Left lung (tissue), 10 donors: Measurements from ENCODE around the gene AK2. TPM values are rescaled to one million over a fixed set of nuclear protein-coding genes. Genes with fewer than 3 reads are reported as not detected.
"Not testable (repeated sequence)": the region's sequence is repeated elsewhere in the genome, so short reads cannot be mapped to it uniquely, and the experiment has no call there.

Source experiments
- ATAC-seq: fragments of 200-7000 bp; cut with Tn5 transposase; one replicate; pipeline ENCODE4 v1.9.1; 2020; ENCODE audit warnings: moderate library complexity
- DNase-seq, 4 donors: peaks; one replicate each; pipeline ENCODE4 v3.0.0-alpha.2; 2013 to 2020
- H3K27ac ChIP-seq, 2 donors: fragments of 200-600 bp; sonication (generic) in 1 of 2; one replicate each; pipeline versions ENCODE4 v1.5.0 to v1.8.0; 2020 to 2021
- H3K27me3 ChIP-seq, 2 donors: fragments of 200-600 bp; sonication (generic) in 1 of 2; one replicate each; pipeline versions ENCODE4 v1.5.0 to v1.8.0; 2020 to 2021
- H3K36me3 ChIP-seq, 2 donors: fragments of 200-600 bp; sonication (generic) in 1 of 2; one replicate each; pipeline versions ENCODE4 v1.5.0 to v1.8.0; 2020 to 2021
- H3K4me1 ChIP-seq, 2 donors: fragments of 200-600 bp; one replicate each; pipeline ENCODE4 v1.8.0; 2021
- H3K4me3 ChIP-seq, 2 donors: fragments of 200-600 bp; sonication (generic) in 1 of 2; one replicate each; pipeline versions ENCODE4 v1.5.0 to v1.8.0; 2020 to 2021; ENCODE audit warnings: mild to moderate bottlenecking in 1 of 2
- H3K9me3 ChIP-seq, 2 donors: fragments of 200-600 bp; sonication (generic) in 1 of 2; one replicate each; pipeline versions ENCODE4 v1.5.0 to v1.8.0; 2020 to 2021
- CTCF ChIP-seq, 2 donors: fragments of 200-600 bp; sonication (generic) in 1 of 2; IDR thresholded peaks; one replicate each; pipeline versions ENCODE4 v1.5.0 to v1.8.0; 2021; ENCODE audit warnings: antibody characterized with exemption in 2 of 2
- intact Hi-C, 2 donors: fragments of 100-400 bp; cut with DNase I; formaldehyde crosslinking; loops; one replicate each; pipeline versions ENCODE4 v1.11.2 to v1.14.2; 2022
- polyA plus RNA-seq, 6 donors: library from polyadenylated mRNA; unstranded; fragments of 120-200 nt; gene quantifications; one replicate each; pipeline ENCODE4 v1.2.1, GENCODE V29; 2013; ENCODE audit not compliant: insufficient read length in 6 of 6
- total RNA-seq, 2 donors: library from RNA; stranded (reverse); fragmentation: NEBNext Ultra II Directional; extraction: Animal tissue kit (Norgen Biotek cat#: 25700); gene quantifications; one replicate each; pipeline ENCODE4 v1.2.1, GENCODE V29; 2021
- donor health status: DM: no; HTN: yes; CAD: no.
- donor health status: DM: no; HTN: no; CAD: no.

The AK2 gene
- total and polyA plus RNA-seq, 8 donors: 119 to 188 (median 165) TPM

- no peak for TF ChIP-seq CTCF (IDR thresholded peaks at IDR 0.05)
These were observed 53.7 kb downstream of the AK2 start for GRCh38 chr1:32983020-32983419.

GRCh38 chr1:32981003-32981901, 55.4 kb downstream of the AK2 start:
- TF ChIP-seq CTCF (IDR thresholded peaks at IDR 0.05): no peak
- Histone ChIP-seq H3K4me1 (peaks cover 12 to 81% of the 10 kb centered on the region in 2 donors), H3K27me3 (no peaks in the 10 kb centered on the region), H3K36me3 (no peaks in the 10 kb centered on the region), H3K4me3 (no peak overlapping the region), H3K27ac (peak overlapping the region; percentile 78 to 93), H3K9me3 (no peaks in the 10 kb centered on the region)
- DNase-seq (peak in 2 of 4 donors; percentile 56 to 84), ATAC-seq (peak; percentile 93)
- intact Hi-C loops: no loop called here

More at GRCh38 chr1:32983020-32983419, 53.7 kb downstream of the AK2 start:
- H3K27ac ChIP-seq: peak overlapping the region in 1 of 2 donors; percentile 93
- no peaks in the 10 kb centered on the region for H3K27me3 ChIP-seq
- peaks cover 12 to 86% of the 10 kb centered on the region in 2 donors for H3K4me1 ChIP-seq
- no peaks in the 10 kb centered on the region for H3K9me3 ChIP-seq
- no peak for ATAC-seq
- H3K36me3 ChIP-seq: no peaks in the 10 kb centered on the region
- no peak overlapping the region for H3K4me3 ChIP-seq
- DNase-seq: no peak
- intact Hi-C loops: no loop called here

- DNase-seq (no peak), ATAC-seq (no peak)
- Histone ChIP-seq H3K4me1 (peaks cover 12 to 70% of the 10 kb centered on the region in 2 donors), H3K27ac (peak overlapping the region; percentile 78 to 93), H3K9me3 (no peaks in the 10 kb centered on the region), H3K27me3 (no peaks in the 10 kb centered on the region), H3K4me3 (no peak overlapping the region), H3K36me3 (no peaks in the 10 kb centered on the region)
- intact Hi-C loops: no loop called here
- TF ChIP-seq CTCF (IDR thresholded peaks at IDR 0.05): no peak
These were observed 56.6 kb downstream of the AK2 start for GRCh38 chr1:32980080-32980479.

- H3K36me3 ChIP-seq: no peaks in the 10 kb centered on the region
- intact Hi-C loops: no loop called here
- H3K4me1 ChIP-seq: peaks cover 12 to 58% of the 10 kb centered on the region in 2 donors
- no peaks in the 10 kb centered on the region for H3K27me3 ChIP-seq
- H3K9me3 ChIP-seq: no peaks in the 10 kb centered on the region
- H3K27ac ChIP-seq: no peak overlapping the region
- ATAC-seq (no peak), DNase-seq (no peak)
- no peak overlapping the region for H3K4me3 ChIP-seq
- TF ChIP-seq CTCF (IDR thresholded peaks at IDR 0.05): no peak
These were observed 57.8 kb downstream of the AK2 start for GRCh38 chr1:32978854-32979253.

GRCh38 chr1:32977546-32978087, 59.1 kb downstream of the AK2 start:
- H3K9me3 ChIP-seq: no peaks in the 10 kb centered on the region
- no peak overlapping the region for H3K27ac ChIP-seq
- no peak for TF ChIP-seq CTCF (IDR thresholded peaks at IDR 0.05)
- intact Hi-C loops: no loop called here
- no peak for DNase-seq
- H3K36me3 ChIP-seq: no peaks in the 10 kb centered on the region
- no peak for ATAC-seq
- peaks cover 7 to 52% of the 10 kb centered on the region in 2 donors for H3K4me1 ChIP-seq
- no peak overlapping the region for H3K4me3 ChIP-seq
- peaks cover 0 to 8% of the 10 kb centered on the region in 2 donors for H3K27me3 ChIP-seq

- DNase-seq, H3K9me3 ChIP-seq, H3K27ac ChIP-seq, ATAC-seq, H3K4me3 ChIP-seq, intact Hi-C loops, H3K36me3 ChIP-seq: not testable (repeated sequence)
- peaks cover 0 to 35% of the 10 kb centered on the region in 2 donors for H3K4me1 ChIP-seq
- H3K27me3 ChIP-seq: peaks cover 0 to 14% of the 10 kb centered on the region in 2 donors
These were observed 61.6 kb downstream of the AK2 start for GRCh38 chr1:32975055-32975454.

- H3K27me3 ChIP-seq: peaks cover 0 to 14% of the 10 kb centered on the region in 2 donors
- H3K27ac ChIP-seq: peak overlapping the region in 1 of 2 donors; percentile 77
- intact Hi-C loops, DNase-seq, H3K36me3 ChIP-seq, H3K9me3 ChIP-seq: not testable (repeated sequence)
- H3K4me1 ChIP-seq: peaks cover 0 to 26% of the 10 kb centered on the region in 2 donors
- peak; percentile 41 for ATAC-seq
- H3K4me3 ChIP-seq: peak overlapping the region; percentile 42 to 45
These were observed 63.2 kb downstream of the AK2 start for GRCh38 chr1:32973458-32973857.
